Renal cortex interstitium (tissue), 11 donors: ENCODE measurements around the gene CDCA5. TPM values are rescaled to one million over a fixed set of nuclear protein-coding genes. Genes with fewer than 3 reads are reported as not detected.
"Not testable (repeated sequence)": the region's sequence is repeated elsewhere in the genome, so short reads cannot be mapped to it uniquely, and the experiment has no call there.

ENCODE experiments used
- DNase-seq, 11 donors: peaks; one replicate each; pipeline ENCODE4 v3.0.0-alpha.2; 2013; ENCODE audit warnings: low read depth in 9 of 11, low spot score in 4 of 11; ENCODE audit errors: extremely low read depth in 1 of 11
- polyA plus RNA-seq, 3 donors: library from polyadenylated mRNA; unstranded; fragments of 120-200 nt; gene quantifications; one replicate each; pipeline ENCODE4 v1.2.1, GENCODE V29; 2013; ENCODE audit not compliant: insufficient read length in 3 of 3

Gene CDCA5
- polyA plus RNA-seq, 3 donors: 16.3 to 24.5 (median 20.1) TPM

DNA sequence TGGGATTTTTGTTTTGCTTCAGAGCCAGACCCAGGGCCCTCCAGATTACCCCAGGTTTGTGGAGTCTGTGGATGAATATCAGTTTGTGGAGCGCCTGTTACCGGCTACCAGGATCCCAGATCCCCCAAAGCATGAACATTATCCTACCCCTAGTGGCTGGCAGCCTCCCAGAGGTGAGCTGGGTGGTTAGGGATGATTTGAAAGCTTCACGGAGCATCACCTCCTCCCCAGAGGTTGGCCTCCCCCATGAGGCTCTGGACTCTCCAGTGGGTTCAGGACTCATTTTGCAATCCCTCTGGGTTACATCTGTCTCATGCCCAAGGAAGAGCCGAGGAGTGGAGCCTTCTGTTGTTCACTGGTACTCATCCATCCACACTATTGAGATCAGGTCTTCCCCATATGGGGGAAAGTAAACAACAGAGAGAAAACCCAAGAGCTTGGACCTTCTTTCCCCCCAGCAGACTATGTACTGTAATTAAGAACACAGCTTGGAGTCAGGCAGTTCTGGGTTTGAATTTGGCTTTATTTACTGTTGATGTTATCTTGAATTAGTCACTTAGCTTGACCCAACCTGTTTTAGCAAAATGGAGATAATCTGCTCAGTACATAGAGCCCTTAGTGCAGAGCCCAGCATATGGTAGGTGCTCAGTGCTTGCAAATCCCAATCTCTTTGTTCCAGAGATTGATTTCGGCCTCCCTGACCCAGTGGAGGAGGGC is 40.8 kb upstream of the CDCA5 start:
- DNase-seq: no peak

DNA sequence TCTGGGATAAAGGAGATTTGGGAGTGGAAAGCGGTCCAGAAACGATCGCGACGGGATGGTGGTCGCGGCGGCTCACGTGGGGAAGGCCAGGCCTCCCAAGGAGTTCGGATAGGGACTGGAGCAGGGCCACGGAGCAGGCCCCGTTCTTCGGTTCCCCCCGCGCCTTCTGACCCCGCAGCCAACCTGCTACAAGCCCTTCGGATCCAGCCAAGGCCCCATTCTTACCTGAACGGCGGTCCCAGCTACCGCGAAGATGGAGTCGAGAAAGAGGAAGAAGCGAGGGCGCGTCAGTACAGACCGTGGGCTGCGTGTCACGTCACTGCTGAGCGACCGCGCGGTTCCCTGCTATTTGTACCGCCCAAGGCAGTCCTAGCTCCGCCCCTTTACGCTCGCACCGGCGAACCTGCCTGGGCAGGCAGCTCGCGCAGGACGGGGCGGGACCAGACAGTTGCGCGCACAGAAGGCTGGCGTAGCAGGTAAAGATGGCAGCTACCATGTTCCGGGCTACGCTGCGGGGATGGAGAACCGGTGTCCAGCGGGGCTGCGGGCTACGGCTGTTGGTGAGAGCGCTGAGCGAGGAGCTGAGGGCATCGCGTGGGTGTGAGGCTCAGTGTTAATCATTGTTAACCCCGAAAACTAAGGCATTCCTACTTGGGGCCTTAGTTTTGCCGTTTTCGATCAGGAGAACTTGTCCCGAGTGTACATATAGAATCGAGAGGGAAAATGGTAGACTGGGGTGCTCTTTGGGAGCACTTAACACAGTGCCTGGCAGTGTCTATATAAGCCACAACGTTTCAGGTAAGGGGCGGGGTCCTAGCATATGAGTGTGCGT is 38.2 kb upstream of the CDCA5 start, which contains the start of the genes FAU and MRPL49:
FAU (minus strand) TSS at position 270 of the 832 bp plus-strand sequence. CDS start 321 bp downstream, outside the sequence.
MRPL49 (plus strand) TSS at position 457 of the 832 bp plus-strand sequence; CDS start at position 483, 26 bp downstream.
- peak; percentile 87 to 98 (median 96) for DNase-seq

DNA sequence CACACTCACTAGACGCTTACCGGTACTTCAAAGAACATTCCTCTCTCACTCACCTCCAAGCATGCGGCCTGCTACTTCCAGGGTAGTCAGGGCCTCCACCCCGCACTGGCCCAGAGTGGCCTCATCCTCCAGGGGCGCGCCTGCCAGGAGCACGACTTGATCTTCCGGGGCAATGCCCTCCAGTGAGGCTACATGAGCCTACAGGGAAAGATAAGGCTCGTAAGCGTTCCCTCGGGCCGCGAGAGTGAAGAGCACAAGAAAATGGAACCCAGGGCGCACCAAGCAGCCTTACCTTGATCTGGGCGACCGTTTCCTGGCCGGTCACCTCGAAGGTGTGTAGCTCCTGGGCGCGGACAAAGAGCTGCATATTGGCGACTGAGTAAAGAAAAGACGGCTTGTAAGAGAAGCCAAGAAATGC is 37.6 kb upstream of the CDCA5 start:
- DNase-seq: no peak

DNA sequence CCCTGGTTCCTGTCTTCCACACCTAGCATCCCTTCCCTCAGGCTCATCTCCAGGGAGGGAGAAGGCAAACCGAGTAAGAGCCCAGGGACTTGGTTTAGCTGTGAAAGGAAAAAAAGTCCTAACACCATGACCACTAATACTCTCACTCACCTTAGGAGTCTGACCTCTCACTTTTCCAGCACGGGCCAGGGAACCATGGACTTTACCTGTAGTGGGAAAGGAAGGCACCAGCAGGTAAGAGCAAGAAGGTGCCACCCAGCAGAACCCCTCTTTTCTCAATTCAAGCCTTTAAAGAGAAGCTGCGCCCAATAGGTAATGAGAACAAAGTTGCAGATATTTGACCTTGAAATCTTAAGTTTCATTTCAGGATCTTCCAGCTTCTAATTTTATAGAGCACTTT is 37.0 kb upstream of the CDCA5 start:
- no peak for DNase-seq

DNA sequence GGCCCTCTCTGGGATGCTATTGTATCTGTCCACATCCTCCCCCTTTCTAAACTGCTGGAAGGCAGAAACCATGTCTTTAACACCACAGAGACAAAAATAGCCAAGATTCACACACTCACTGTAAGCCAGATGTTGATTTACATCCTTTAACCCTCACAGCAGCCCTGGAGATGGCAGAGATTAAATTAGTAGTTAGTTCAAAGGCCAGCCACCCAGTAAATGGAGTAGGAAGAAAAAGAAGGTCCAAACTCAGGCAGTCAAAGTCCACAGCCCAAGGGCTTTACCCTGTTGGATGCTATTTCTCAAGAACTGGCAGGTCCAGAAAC is 35.8 kb upstream of the CDCA5 start:
- no peak for DNase-seq

DNA sequence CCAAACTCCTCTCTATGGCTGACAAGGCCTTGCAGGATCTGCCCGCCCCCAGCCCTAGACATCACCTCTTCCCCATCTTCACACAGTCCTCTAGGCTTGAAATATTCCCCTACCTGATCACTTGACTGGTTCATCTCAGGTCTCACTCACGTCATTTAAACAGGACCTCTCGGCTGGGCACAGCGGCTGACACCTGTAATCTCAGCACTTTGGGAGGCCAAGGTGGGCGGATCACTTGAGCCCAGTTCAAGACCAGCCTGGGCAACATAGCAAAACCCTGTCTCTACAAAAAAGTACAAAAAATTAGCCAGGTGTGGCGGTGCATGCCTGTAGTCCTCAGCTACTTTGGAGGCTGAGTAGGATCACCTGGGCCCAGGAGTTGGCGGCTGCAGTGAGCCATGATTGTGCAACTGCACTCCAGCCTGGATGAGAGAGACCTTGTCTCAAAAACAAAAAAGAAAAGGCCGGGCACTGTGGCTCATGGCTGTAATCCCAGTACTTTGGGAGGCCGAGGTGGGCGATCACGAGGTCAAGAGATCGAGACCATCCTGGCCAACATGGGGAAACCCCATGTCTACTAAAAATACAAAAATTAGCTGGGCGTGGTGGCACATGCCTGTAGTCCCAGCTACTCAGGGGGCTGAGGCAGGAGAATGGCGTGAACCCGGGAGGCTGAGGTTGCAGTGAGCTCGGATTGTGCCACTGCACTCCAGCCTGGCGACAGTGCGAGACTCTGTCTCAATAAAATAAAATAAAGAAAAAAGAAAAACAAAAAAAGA is 35.2 kb upstream of the CDCA5 start:
- not testable (repeated sequence) for DNase-seq

DNA sequence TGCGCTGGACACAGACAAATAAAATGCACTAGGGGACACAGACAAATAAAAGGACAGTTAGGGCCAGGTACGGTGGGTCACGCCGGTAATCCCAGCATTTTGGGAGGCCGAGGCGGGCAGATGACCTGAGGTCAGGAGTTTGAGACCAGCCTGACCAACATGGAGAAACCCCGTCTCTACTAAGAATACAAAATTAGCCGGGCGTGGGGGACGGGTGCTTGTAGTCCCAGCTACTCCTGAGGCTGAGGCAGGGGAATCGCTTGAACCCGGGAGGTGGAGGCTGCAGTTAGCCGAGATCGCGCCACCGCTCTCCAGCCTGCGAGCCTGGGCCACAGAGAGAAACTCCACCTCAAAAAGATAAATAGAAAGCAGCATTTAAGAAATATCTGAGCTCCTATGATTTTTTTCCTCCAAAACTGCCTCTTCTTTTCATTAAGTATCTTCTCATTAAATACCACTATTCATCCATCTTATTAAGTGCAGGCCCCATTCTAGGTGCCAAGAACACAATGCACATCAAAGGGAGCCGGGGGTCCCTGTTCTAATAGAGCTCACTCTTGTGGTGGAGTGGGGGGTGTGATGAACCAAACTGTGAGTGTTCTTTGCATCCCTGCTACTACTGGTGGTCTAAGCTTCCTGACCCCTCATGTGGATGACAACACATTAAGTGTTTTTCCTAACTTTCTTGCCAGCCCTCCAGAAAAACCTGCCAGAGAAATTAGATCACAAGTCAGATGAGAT is 34.4 kb upstream of the CDCA5 start:
- no peak for DNase-seq

DNA sequence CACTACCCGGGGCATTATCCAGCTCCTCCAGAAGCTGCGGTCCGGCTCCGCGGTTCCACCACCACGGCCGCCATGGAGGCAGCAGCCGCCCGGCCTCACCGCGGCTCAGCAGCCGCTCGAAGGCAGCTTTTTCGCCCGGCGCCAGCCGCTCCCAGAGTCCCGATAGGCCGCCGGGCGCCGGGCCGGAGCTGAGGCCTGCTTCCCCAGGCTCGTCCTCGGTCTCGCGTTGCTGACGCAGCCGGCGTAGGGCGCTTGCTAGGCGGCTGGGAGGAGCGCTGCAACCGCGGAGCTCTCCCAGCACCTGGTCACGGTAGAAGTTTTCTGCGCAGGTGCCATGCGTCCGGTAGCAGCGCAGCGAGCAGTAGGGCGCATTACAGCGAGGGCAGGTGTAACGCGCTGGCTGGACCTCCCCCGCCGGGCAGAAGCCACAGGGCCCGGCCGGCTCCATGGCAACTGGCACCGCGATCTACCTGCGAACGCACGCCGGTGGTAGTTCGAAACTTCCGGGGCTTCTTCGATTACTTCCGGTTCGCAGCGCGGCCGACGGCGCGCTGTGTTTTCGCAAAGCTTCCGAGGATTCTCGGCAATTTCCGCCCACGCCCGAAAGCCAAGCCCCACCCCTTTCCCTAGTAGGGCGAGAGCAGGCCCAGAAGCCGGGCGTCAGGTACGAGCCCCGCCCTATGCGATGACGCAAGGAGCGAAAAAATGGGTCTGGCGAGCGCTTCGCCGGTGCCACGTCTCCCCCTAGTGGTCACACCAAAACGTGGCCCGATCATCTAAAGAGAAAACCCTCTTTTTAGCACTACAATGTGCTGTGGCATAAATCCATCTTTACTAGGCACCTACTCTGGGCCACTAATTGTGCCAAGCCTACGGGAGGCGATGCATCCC is 33.6 kb upstream of the CDCA5 start, which contains the start of gene ZNHIT2:
ZNHIT2 (minus strand) TSS at position 496 of the 891 bp plus-strand sequence; CDS start at position 448, 48 bp downstream.
- DNase-seq: peak; percentile 96 to 99 (median 98)

DNA sequence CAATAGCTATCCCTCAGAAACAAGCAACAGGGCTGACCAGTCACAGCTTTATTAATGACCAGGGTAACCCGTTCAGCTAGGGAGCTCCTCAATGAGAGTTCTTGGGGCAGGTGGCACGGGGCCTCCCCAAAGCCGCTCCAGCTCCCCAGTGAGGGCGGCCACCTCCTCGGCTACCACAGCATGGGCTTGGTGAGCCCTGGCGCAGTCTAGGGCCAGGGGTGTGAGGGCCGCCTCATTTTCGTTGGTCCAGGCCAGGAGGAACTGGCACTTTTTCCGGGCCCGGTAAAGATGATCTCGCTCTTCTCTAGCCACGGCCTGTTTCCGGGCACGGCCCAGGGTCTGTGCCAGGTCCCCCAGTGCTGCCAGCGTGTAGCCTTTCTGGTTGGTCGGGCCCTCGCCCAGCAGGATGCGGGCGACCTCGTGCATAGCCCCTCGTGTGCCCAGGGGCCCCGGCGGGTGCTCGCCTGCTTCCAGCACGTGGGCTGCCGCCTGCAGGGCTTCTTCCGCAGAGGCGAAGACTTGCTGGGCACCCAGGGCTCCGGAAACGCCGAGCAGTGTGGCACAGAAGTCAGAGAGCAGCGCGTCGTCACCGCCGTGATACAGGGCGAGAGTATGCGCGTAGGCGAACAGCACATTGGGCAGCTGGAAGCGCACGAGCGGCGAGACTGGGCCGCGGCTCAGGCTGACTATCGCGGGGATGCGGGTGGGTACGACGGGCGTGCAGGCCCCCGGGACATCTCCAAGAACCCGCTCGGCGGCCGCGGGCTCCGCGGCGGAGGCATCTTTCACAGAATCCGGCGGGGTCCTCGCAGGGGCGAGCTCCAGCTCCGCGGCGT is 32.7 kb upstream of the CDCA5 start:
- no peak for DNase-seq

DNA sequence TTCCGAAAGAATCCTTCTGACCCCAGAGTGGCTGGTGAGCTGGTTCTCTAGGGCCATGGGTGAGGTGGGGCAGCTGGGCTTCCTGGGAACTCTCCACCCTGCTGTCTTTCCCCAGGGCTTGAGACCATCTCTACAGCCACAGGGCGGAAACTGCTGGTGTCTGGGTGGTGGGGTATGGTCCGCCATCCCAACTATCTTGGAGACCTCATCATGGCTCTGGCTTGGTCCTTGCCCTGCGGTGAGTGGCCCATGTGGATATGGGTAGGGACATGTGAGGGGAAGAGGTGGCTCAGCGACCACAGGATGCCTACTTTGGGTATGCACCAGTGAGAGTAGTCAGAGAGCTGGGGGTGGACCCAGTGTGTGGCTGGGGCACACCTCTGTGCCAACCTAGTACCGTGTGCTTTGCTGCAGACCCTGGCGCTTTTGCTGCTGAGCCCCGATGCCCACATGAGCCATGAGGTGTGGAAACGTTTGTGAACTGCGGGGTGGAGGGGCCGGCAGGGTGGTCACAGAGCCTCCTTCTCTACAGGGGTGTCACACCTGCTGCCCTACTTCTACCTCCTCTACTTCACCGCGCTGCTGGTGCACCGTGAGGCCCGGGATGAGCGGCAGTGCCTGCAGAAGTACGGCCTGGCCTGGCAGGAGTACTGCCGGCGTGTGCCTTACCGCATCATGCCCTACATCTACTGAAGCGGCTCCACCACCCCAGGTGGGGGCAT is 31.7 kb upstream of the CDCA5 start:
- no peak for DNase-seq

DNA sequence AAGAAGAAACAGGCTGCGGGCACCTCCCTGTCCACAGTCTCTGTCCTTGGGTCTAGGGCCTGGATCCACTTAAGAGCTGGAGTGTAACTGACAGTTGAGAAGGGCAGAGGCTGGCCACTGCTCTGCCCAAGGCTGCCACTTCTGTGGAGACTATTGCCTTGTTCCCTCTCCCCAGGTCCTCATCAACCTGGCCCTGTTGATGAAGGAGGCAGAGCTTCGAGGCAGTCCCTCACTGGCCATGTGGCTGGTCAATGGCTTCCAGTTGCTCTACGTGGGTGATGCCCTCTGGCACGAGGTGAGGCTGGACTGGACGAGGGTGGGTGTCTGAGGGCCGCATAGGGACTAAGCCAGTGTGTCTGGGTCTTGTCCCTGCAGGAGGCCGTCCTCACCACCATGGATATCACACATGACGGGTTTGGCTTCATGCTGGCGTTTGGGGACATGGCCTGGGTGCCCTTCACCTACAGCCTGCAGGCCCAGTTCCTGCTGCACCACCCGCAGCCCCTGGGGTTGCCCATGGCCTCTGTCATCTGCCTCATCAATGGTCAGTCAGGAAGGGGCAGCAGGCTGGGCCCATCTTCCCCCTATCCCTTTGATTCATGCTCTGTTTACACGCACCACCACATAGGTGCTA is 30.8 kb upstream of the CDCA5 start:
- no peak for DNase-seq

DNA sequence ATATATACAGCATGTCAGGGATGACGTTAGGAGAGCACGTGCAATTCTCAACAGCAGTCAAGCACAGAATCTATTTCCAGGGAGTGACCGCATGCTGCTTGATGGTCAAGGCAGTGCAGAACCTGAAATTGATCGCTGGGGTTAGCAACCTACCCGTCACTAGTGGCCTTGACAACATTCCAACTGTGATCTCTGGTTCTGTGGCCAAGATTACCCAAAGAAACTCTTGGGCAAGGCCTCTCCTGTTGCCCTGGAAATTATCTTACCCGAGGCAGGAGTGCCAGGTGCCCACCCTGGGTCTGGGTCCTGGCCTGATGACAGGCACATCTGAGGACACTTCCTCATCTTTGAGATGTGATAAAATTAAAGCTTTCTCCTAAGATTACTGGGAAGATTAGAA is 30.0 kb upstream of the CDCA5 start:
- no peak for DNase-seq

DNA sequence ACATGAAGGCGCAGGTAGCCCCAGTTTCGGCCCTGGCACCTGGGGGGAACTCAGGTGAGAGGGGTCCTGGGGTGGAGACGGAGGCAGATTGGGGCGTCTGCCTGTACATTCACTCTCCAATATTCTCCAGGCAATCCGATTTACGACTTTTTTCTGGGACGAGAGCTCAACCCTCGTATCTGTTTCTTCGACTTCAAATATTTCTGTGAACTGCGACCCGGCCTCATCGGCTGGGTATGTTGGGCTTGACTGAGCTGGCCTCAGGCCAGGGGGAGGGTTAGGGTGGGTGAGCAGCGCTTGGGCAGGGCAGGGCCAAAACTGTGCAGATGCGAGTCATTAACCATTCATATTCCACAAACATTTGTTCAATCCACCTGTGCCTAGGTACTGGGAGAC is 29.5 kb upstream of the CDCA5 start:
- DNase-seq: no peak

DNA sequence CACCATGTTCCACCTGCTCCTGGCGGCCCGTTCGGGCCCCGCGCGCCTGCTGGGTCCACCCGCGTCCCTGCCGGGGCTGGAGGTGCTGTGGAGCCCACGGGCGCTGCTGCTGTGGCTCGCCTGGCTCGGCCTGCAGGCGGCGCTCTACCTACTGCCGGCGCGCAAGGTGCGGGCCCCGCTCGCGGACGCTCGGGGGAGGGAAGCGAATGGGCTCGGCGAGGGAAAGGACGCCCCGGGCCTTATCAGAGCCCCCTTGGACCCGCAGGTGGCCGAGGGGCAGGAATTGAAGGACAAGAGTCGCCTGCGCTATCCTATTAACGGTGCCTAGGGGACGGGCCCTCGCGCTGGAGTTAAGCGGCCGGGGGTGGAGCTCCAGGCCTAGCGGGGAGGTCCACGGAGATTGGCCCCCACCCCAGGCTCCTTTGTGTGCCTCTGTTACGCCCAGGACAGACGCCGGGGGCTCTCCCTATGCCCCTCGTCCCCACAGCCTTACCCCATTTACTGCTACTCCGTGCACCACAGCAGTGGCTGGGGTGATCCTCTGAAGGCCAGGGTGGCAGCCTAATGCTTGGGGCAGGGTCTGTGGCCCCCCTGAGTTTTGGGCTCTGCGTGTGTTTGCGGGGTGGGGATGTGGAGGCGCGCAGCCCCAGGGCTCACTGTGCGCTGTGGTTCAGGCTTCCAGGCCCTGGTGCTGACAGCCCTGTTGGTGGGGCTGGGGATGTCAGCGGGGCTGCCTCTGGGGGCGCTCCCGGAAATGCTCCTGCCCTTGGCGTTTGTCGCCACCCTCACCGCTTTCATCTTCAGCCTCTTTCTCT is 28.9 kb upstream of the CDCA5 start:
- DNase-seq: no peak
